Measurements from ENCODE around the gene CCDC136. TPM values are rescaled to one million over a fixed set of nuclear protein-coding genes. Genes with fewer than 3 reads are reported as not detected.

Gene CCDC136
- total and polyA plus RNA-seq, 2 experiments from 2014 or later, result 27.1 to 55.7 TPM

GRCh38 chr7:128844777-128845311 is 53.1 kb downstream of the CCDC136 start (continued):
- TF ChIP-seq ZNF462 (CRISPR knock-in tag; IDR thresholded peaks at IDR 0.05) (no peak), CREB1 (CRISPR knock-in tag; IDR thresholded peaks at IDR 0.05; ENCODE audit: low read depth) (no peak), JUNB (IDR thresholded peaks at IDR 0.05; ENCODE audit: unreplicated experiment) (no peak), CTCF (conservative IDR thresholded peaks at IDR 0.05; ENCODE audit: low read depth in 2 of 2) (no peak), ZNF114 (CRISPR knock-in tag; IDR thresholded peaks at IDR 0.05) (no peak), REST (IDR thresholded peaks at IDR 0.05; ENCODE audit: unreplicated experiment) (no peak), EZH2phosphoT487 (IDR thresholded peaks at IDR 0.05; ENCODE audit: unreplicated experiment) (no peak)

Data from GM23338 (cell line).